NCI-H510A (cell line): ENCODE data around the gene CPEB2.

Source experiments
- DNase-seq: peaks from one replicate; lab custom pipeline; 2025; lab: John Stamatoyannopoulos, UW

CPEB2 gene

GRCh38 chr4:15010038-15010585 lies 7.8 kb downstream of the CPEB2 start:
- no peak for DNase-seq

GRCh38 chr4:15011166-15011565 lies 8.9 kb downstream of the CPEB2 start:
- DNase-seq = no peak

- DNase-seq = no peak
Measured at GRCh38 chr4:15012017-15012788, 9.9 kb downstream of the CPEB2 start.

- no peak for DNase-seq
Measured at GRCh38 chr4:15013585-15013984, 11.3 kb downstream of the CPEB2 start.

GRCh38 chr4:15015170-15015569 lies 12.9 kb downstream of the CPEB2 start:
- DNase-seq = no peak

GRCh38 chr4:15018361-15018760 lies 16.1 kb downstream of the CPEB2 start:
- DNase-seq = no peak

GRCh38 chr4:15020502-15021286 lies 18.4 kb downstream of the CPEB2 start:
- DNase-seq = no peak

- no peak for DNase-seq
Measured at GRCh38 chr4:15021311-15021710, 19.0 kb downstream of the CPEB2 start.

GRCh38 chr4:15021946-15022345 lies 19.7 kb downstream of the CPEB2 start:
- no peak for DNase-seq

- no peak for DNase-seq
Measured at GRCh38 chr4:15024386-15024785, 22.1 kb downstream of the CPEB2 start.

- DNase-seq = no peak
Measured at GRCh38 chr4:15025693-15026092, 23.4 kb downstream of the CPEB2 start.

GRCh38 chr4:15027921-15028435 lies 25.7 kb downstream of the CPEB2 start:
- DNase-seq = no peak

GRCh38 chr4:15031197-15031596 lies 28.9 kb downstream of the CPEB2 start:
- DNase-seq = no peak

- DNase-seq = no peak
Measured at GRCh38 chr4:15031993-15032675, 29.9 kb downstream of the CPEB2 start.

GRCh38 chr4:15034071-15034764 lies 31.9 kb downstream of the CPEB2 start:
- no peak for DNase-seq

GRCh38 chr4:15035159-15035558 lies 32.9 kb downstream of the CPEB2 start:
- DNase-seq = no peak

GRCh38 chr4:15037923-15038541 lies 35.8 kb downstream of the CPEB2 start:
- no peak for DNase-seq

- DNase-seq = no peak
Measured at GRCh38 chr4:15040916-15041463, 38.7 kb downstream of the CPEB2 start.

- no peak for DNase-seq
Measured at GRCh38 chr4:15042529-15043167, 40.4 kb downstream of the CPEB2 start.

- no peak for DNase-seq
Measured at GRCh38 chr4:15043226-15043625, 40.9 kb downstream of the CPEB2 start.
